Measurements from ENCODE around the gene TAF1B.

DNA sequence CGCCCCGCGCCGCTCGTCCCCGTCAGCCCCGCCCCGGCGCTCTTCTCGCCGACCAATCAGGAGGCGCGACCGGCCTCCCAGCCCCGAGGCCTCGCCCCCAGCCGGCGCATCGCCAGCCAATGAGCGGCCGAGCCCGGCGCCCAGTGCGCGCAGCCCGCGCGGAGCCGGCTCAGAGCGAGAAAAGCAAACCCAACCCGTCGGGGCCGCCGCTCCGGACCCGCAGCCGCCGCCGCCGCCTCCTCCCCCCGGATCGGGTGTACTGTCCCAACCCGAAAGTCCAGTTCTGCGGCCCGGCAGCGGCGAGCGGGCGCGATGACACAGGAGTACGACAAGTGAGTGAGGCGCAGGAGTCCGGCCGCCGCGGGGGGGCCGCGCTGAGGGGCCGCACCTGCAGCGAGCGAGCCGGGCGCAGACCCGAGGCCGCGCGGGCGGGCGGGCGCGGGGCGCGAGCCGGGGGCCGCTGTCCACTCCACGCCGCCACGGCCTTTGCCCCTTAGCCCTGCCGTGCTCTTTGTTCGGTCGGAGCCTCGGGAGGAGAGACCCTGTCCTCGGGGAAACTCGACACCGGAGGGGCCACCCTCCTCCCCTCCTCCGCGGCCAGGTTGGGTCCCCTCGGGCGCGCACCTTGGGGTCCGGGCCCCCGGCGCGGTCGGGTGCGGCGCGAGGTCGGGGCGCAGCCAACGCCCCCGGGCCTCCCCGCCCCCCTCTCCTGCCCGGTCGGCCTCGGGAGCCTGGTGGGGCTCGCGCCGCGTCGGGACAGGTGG is 108.4 kb downstream of the TAF1B start, which contains the start of gene GRHL1:
- TF ChIP-seq, protein P1, sequence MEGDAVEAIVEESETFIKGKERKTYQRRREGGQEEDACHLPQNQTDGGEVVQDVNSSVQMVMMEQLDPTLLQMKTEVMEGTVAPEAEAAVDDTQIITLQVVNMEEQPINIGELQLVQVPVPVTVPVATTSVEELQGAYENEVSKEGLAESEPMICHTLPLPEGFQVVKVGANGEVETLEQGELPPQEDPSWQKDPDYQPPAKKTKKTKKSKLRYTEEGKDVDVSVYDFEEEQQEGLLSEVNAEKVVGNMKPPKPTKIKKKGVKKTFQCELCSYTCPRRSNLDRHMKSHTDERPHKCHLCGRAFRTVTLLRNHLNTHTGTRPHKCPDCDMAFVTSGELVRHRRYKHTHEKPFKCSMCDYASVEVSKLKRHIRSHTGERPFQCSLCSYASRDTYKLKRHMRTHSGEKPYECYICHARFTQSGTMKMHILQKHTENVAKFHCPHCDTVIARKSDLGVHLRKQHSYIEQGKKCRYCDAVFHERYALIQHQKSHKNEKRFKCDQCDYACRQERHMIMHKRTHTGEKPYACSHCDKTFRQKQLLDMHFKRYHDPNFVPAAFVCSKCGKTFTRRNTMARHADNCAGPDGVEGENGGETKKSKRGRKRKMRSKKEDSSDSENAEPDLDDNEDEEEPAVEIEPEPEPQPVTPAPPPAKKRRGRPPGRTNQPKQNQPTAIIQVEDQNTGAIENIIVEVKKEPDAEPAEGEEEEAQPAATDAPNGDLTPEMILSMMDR (IDR thresholded peaks at IDR 0.05) = no peak
- no peak for TF ChIP-seq EZH2 (IDR thresholded peaks at IDR 0.05)
- TF ChIP-seq EZH2phosphoT487 (IDR thresholded peaks at IDR 0.05) = no peak

Measured in neural progenitor cell (in vitro differentiated cells).